ENCODE results near the gene KRT77.
A peak's percentile ranks its signal among the peaks of the same experiment; 100 is the strongest.
"Not testable (repeated sequence)": the region's sequence is repeated elsewhere in the genome, so short reads cannot be mapped to it uniquely, and the experiment has no call there.

The KRT77 gene

GRCh38 chr12:52721838-52722470 is 18.6 kb upstream of the KRT77 start:
- DNase-seq, result no peak

GRCh38 chr12:52720365-52720886 is 17.1 kb upstream of the KRT77 start:
- DNase-seq, result no peak

GRCh38 chr12:52716061-52716460 is 12.7 kb upstream of the KRT77 start:
- no peak for DNase-seq

- DNase-seq, result no peak
These were observed 12.1 kb upstream of the KRT77 start for GRCh38 chr12:52715416-52715815.

- no peak for DNase-seq
These were observed 11.6 kb upstream of the KRT77 start for GRCh38 chr12:52714887-52715281.

GRCh38 chr12:52713960-52714886 is 10.9 kb upstream of the KRT77 start:
- DNase-seq, result peak; percentile 17

GRCh38 chr12:52712122-52712521 is 8.8 kb upstream of the KRT77 start:
- DNase-seq, result not testable (repeated sequence)

- no peak for DNase-seq
These were observed 7.4 kb upstream of the KRT77 start for GRCh38 chr12:52710730-52711129.

- no peak for DNase-seq
These were observed 4.7 kb upstream of the KRT77 start for GRCh38 chr12:52708010-52708409.

GRCh38 chr12:52704464-52704863 is 1.1 kb upstream of the KRT77 start:
- no peak for DNase-seq

- no peak for DNase-seq
These were observed 554 bp upstream of the KRT77 start for GRCh38 chr12:52703878-52704277.

- DNase-seq, result no peak
These were observed 986 bp downstream of the KRT77 start for GRCh38 chr12:52702338-52702737.

- no peak for DNase-seq
These were observed 2.0 kb downstream of the KRT77 start for GRCh38 chr12:52701281-52701680.

- no peak for DNase-seq
These were observed 3.4 kb downstream of the KRT77 start for GRCh38 chr12:52699960-52700359.

- no peak for DNase-seq
These were observed 4.0 kb downstream of the KRT77 start for GRCh38 chr12:52699373-52699772.

GRCh38 chr12:52698651-52699340 is 4.5 kb downstream of the KRT77 start:
- no peak for DNase-seq

- no peak for DNase-seq
These were observed 6.2 kb downstream of the KRT77 start for GRCh38 chr12:52697058-52697582.

- no peak for DNase-seq
These were observed 6.7 kb downstream of the KRT77 start for GRCh38 chr12:52696588-52696987.

- no peak for DNase-seq
These were observed 8.3 kb downstream of the KRT77 start for GRCh38 chr12:52695039-52695438.

GRCh38 chr12:52694151-52694550 is 9.2 kb downstream of the KRT77 start:
- no peak for DNase-seq

GRCh38 chr12:52693261-52693660 is 10.1 kb downstream of the KRT77 start:
- DNase-seq, result no peak

GRCh38 chr12:52692254-52692653 is 11.1 kb downstream of the KRT77 start:
- DNase-seq, result no peak

- DNase-seq, result no peak
These were observed 11.5 kb downstream of the KRT77 start for GRCh38 chr12:52691841-52692150.

Data from activated T-cell treated with anti-CD3 and anti-CD28 coated beads for 4 hours (primary cell).